ENCODE data around the gene MAP2. TPM values are rescaled to one million over a fixed set of nuclear protein-coding genes. Genes with fewer than 3 reads are reported as not detected.

MAP2 gene
- total and polyA plus RNA-seq, 2 donors (not counting 3 experiments of a cell fraction or from before 2014, with no cell fraction given): 19.4 to 46.1 TPM

GRCh38 chr2:209686448-209686847 lies 262.6 kb downstream of the MAP2 start:
- no peak overlapping the region for H3K27ac ChIP-seq (ENCODE audit: insufficient read depth, low read depth, low read length)
- no peak overlapping the region for H3K4me3 ChIP-seq (replicated peaks in 1 of 3; ENCODE audit: insufficient read depth in 1 of 3, low read depth in 1 of 3, low read length in 3 of 3)
- H3K9me3 ChIP-seq (replicated peaks; ENCODE audit: control insufficient read depth, insufficient read depth, low read length): no peaks in the 10 kb centered on the region
- H3K27me3 ChIP-seq (ENCODE audit: control insufficient read depth in 2 of 2, insufficient read depth in 2 of 2, low read length in 2 of 2): no peaks in the 10 kb centered on the region
- no peaks in the 10 kb centered on the region for H3K9me1 ChIP-seq (replicated peaks; ENCODE audit: control insufficient read depth, extremely low read depth, insufficient read depth, low read length)
- H3K4me2 ChIP-seq (ENCODE audit: insufficient read depth, low read length): no peak overlapping the region
- H4K20me1 ChIP-seq (replicated peaks; ENCODE audit: control insufficient read depth, extremely low read depth, insufficient read depth, low read length): no peaks in the 10 kb centered on the region
- no peak for DNase-seq (ENCODE audit: low read depth, low spot score)
- H3K4me1 ChIP-seq (ENCODE audit: control insufficient read depth, extremely low read depth, insufficient read depth, low read length): no peaks in the 10 kb centered on the region
- intact Hi-C loops (cut with micrococcal nuclease): no loop called here
- no peaks in the 10 kb centered on the region for H3K79me2 ChIP-seq (ENCODE audit: control insufficient read depth, insufficient read depth, low read length)
- FAIRE-seq: no peak
- no peak overlapping the region for H3K9ac ChIP-seq (replicated peaks; ENCODE audit: extremely low read depth, insufficient read depth, low read length)
- TF ChIP-seq EZH2 (IDR thresholded peaks at IDR 0.05; ENCODE audit: borderline replicate concordance, low read depth, low read length, severe bottlenecking) (no peak), POLR2A (IDR thresholded peaks at IDR 0.05; ENCODE audit: low read depth, low read length) (no peak), FOS (IDR thresholded peaks at IDR 0.05; ENCODE audit: borderline replicate concordance, insufficient read depth, low read length) (no peak), MYC (IDR thresholded peaks at IDR 0.05; ENCODE audit: low read depth, low read length) (no peak), POLR2AphosphoS5 (IDR thresholded peaks at IDR 0.05; ENCODE audit: insufficient read depth, low read depth, low read length) (no peak), JUN (IDR thresholded peaks at IDR 0.05; ENCODE audit: borderline replicate concordance, insufficient read depth, insufficient read length, low read depth) (no peak), GATA2 (IDR thresholded peaks at IDR 0.05; ENCODE audit: insufficient read depth, insufficient read length, low read depth, low read length) (no peak), CTCF (IDR thresholded peaks at IDR 0.05; ENCODE audit: extremely low read depth in 1 of 2, insufficient read depth in 1 of 2, low read depth in 1 of 2, low read length in 2 of 2) (no peak), MAX (IDR thresholded peaks at IDR 0.05; ENCODE audit: insufficient read depth, insufficient read length) (no peak)
- H2AFZ ChIP-seq (ENCODE audit: low read depth, low read length): no peak overlapping the region
- POLR2A ChIA-PET: no interaction called here
- dilution Hi-C loops (cut with MboI; ENCODE audit: extremely low pct_ligation_motif_present, low sequenced_read_pairs): no loop called here
- CTCF ChIA-PET: no interaction called here
- no peaks in the 10 kb centered on the region for H3K36me3 ChIP-seq (ENCODE audit: control insufficient read depth in 2 of 2, extremely low read depth in 1 of 2, insufficient read depth in 2 of 2, low read length in 2 of 2)
- BruUV-seq (replicated peaks): no TSS peak

Measured in endothelial cell of umbilical vein (primary cell).